Neural cell (in vitro differentiated cells): ENCODE results near the gene RBM43.

Experiments used
- CTCF ChIP-seq: fragments of 450-650 bp; IDR thresholded peaks from 2 replicates; pipeline ENCODE4 v1.5.1; 2014; ENCODE audit warnings: antibody characterized with exemption, mild to moderate bottlenecking, moderate library complexity; ENCODE audit not compliant: poor library complexity, severe bottlenecking
- POLR2AphosphoS5 ChIP-seq: IDR thresholded peaks from 2 replicates; pipeline ENCODE4 v1.6.1; 2012
- SMC3 ChIP-seq: fragments of 450-650 bp; conservative IDR thresholded peaks from 2 replicates; pipeline ENCODE4 v1.6.1; 2014; ENCODE audit warnings: antibody characterized with exemption, mild to moderate bottlenecking, moderate library complexity; ENCODE audit not compliant: poor library complexity
- TF ChIP-seq, protein P1 (sequence below): IDR thresholded peaks from 2 replicates; pipeline ENCODE4 v1.6.1; 2012; ENCODE audit warnings: borderline replicate concordance

- no peak for TF ChIP-seq CTCF
- TF ChIP-seq, protein P1, sequence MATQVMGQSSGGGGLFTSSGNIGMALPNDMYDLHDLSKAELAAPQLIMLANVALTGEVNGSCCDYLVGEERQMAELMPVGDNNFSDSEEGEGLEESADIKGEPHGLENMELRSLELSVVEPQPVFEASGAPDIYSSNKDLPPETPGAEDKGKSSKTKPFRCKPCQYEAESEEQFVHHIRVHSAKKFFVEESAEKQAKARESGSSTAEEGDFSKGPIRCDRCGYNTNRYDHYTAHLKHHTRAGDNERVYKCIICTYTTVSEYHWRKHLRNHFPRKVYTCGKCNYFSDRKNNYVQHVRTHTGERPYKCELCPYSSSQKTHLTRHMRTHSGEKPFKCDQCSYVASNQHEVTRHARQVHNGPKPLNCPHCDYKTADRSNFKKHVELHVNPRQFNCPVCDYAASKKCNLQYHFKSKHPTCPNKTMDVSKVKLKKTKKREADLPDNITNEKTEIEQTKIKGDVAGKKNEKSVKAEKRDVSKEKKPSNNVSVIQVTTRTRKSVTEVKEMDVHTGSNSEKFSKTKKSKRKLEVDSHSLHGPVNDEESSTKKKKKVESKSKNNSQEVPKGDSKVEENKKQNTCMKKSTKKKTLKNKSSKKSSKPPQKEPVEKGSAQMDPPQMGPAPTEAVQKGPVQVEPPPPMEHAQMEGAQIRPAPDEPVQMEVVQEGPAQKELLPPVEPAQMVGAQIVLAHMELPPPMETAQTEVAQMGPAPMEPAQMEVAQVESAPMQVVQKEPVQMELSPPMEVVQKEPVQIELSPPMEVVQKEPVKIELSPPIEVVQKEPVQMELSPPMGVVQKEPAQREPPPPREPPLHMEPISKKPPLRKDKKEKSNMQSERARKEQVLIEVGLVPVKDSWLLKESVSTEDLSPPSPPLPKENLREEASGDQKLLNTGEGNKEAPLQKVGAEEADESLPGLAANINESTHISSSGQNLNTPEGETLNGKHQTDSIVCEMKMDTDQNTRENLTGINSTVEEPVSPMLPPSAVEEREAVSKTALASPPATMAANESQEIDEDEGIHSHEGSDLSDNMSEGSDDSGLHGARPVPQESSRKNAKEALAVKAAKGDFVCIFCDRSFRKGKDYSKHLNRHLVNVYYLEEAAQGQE, result no peak
- no peak for TF ChIP-seq POLR2AphosphoS5
- no peak for TF ChIP-seq SMC3
These were observed 32.7 kb downstream of the RBM43 start for GRCh38 chr2:151228847-151229512.
